ENCODE results near the gene TCF7L1. TPM values are rescaled to one million over a fixed set of nuclear protein-coding genes. Genes with fewer than 3 reads are reported as not detected.
"Not testable (repeated sequence)": the region's sequence is repeated elsewhere in the genome, so short reads cannot be mapped to it uniquely, and the experiment has no call there.

The TCF7L1 gene
- total RNA-seq, 1 donor from 2014 or later, result 15.5 TPM

GRCh38 chr2:85323351-85323987 is 190.3 kb downstream of the TCF7L1 start:
- DNase-seq (ENCODE audit: low spot score), result no peak

- not testable (repeated sequence) for DNase-seq (ENCODE audit: low spot score)
These were observed 190.8 kb downstream of the TCF7L1 start for GRCh38 chr2:85323988-85324367.

- no peak for DNase-seq (ENCODE audit: low spot score)
These were observed 191.7 kb downstream of the TCF7L1 start for GRCh38 chr2:85324639-85325465.

GRCh38 chr2:85325466-85325811 is 192.2 kb downstream of the TCF7L1 start:
- no peak for DNase-seq (ENCODE audit: low spot score)

- DNase-seq (ENCODE audit: low spot score), result no peak
These were observed 193.4 kb downstream of the TCF7L1 start for GRCh38 chr2:85326406-85327159.

GRCh38 chr2:85327160-85327821 is 194.1 kb downstream of the TCF7L1 start:
- peak; percentile 70 for DNase-seq (ENCODE audit: low spot score)

GRCh38 chr2:85327822-85328617 is 194.8 kb downstream of the TCF7L1 start, which contains the start of gene TGOLN2:
Gene TGOLN2 (minus strand): TSS chr2:85327989. CDS start chr2:85327962, 27 bp downstream.
- peak; percentile 94 for DNase-seq (ENCODE audit: low spot score)

GRCh38 chr2:85329181-85329651 is 196.0 kb downstream of the TCF7L1 start:
- DNase-seq (ENCODE audit: low spot score), result no peak

GRCh38 chr2:85329701-85330100 is 196.5 kb downstream of the TCF7L1 start:
- not testable (repeated sequence) for DNase-seq (ENCODE audit: low spot score)

GRCh38 chr2:85330839-85331636 is 197.8 kb downstream of the TCF7L1 start:
- DNase-seq (ENCODE audit: low spot score), result no peak

GRCh38 chr2:85333877-85334276 is 200.7 kb downstream of the TCF7L1 start:
- DNase-seq (ENCODE audit: low spot score), result not testable (repeated sequence)

GRCh38 chr2:85334928-85335327 is 201.7 kb downstream of the TCF7L1 start:
- no peak for DNase-seq (ENCODE audit: low spot score)

GRCh38 chr2:85340034-85340892 is 207.1 kb downstream of the TCF7L1 start:
- no peak for DNase-seq (ENCODE audit: low spot score)

- no peak for DNase-seq (ENCODE audit: low spot score)
These were observed 208.3 kb downstream of the TCF7L1 start for GRCh38 chr2:85341269-85342029.

- no peak for DNase-seq (ENCODE audit: low spot score)
These were observed 209.0 kb downstream of the TCF7L1 start for GRCh38 chr2:85342156-85342555.

GRCh38 chr2:85343207-85343895 is 210.2 kb downstream of the TCF7L1 start:
- not testable (repeated sequence) for DNase-seq (ENCODE audit: low spot score)

- DNase-seq (ENCODE audit: low spot score), result no peak
These were observed 211.3 kb downstream of the TCF7L1 start for GRCh38 chr2:85344356-85344954.

Measured in ureter (tissue), 1 donor.